ENCODE measurements around the gene PIK3R1. TPM values are rescaled to one million over a fixed set of nuclear protein-coding genes. Genes with fewer than 3 reads are reported as not detected.

The PIK3R1 gene
- total RNA-seq, 1 experiment from 2014 or later = 11.3 TPM

GRCh38 chr5:68348447-68349222 is 133.1 kb downstream of the PIK3R1 start:
- H3K23ac ChIP-seq (ENCODE audit: insufficient read length, low read depth, low read length) = no peak overlapping the region
- H2BK20ac ChIP-seq (ENCODE audit: low read depth, low read length, poor library complexity, severe bottlenecking) = no peak overlapping the region
- no peak overlapping the region for H3K27ac Mint-ChIP-seq
- peaks cover 0 to 9% (median 4%) of the 10 kb centered on the region in 3 experiments; a peak in 4 of 7 replicates for H3K36me3 Mint-ChIP-seq (ENCODE audit: insufficient read depth in 1 of 3, low read depth in 3 of 3)
- H3K4me1 ChIP-seq (ENCODE audit: insufficient read depth, low read length) = no peaks in the 10 kb centered on the region; the same call in 1 of the 2 replicates
- no peaks in the 10 kb centered on the region for H3K23me2 ChIP-seq (ENCODE audit: insufficient read length, low read depth, low read length, poor library complexity, severe bottlenecking)
- H3K27ac ChIP-seq (ENCODE audit: insufficient read length, low read depth, low read length) = no peak overlapping the region
- no peaks in the 10 kb centered on the region for H3K9me3 ChIP-seq (ENCODE audit: control insufficient read depth, low read depth, low read length)
- H3T11ph ChIP-seq (ENCODE audit: low read length) = no peak overlapping the region
- no peak overlapping the region for H3K4me2 ChIP-seq (ENCODE audit: insufficient read depth, insufficient read length, low read length)
- H4K91ac ChIP-seq (ENCODE audit: insufficient read length, low read depth, low read length) = no peak overlapping the region
- no CpG with 5 or more reads among the region's 2 CpGs for WGBS (ENCODE audit: extremely low coverage, insufficient read length, low lambda C conversion rate)
- H2AFZ ChIP-seq (ENCODE audit: low read length) = no peak overlapping the region
- no peak overlapping the region for H2BK5ac ChIP-seq (ENCODE audit: insufficient read length, low read length)
- H3K4ac ChIP-seq (ENCODE audit: low read depth, low read length) = no peak overlapping the region
- H3K56ac ChIP-seq (ENCODE audit: insufficient read length, low read depth, low read length) = no peak overlapping the region
- H3K9ac ChIP-seq (ENCODE audit: extremely low read depth, insufficient read length, low read length) = no peak overlapping the region
- DNase-seq = no peak
- H3K4me3 Mint-ChIP-seq = no peak overlapping the region
- TF ChIP-seq CTCF (conservative IDR thresholded peaks at IDR 0.05) = no peak
- no peaks in the 10 kb centered on the region for H3K79me1 ChIP-seq (ENCODE audit: insufficient read depth, low read depth, low read length, poor library complexity, severe bottlenecking)
- peaks cover 6 to 9% of the 10 kb centered on the region in 2 experiments for H3K4me1 Mint-ChIP-seq
- no peak overlapping the region for H2AK5ac ChIP-seq (ENCODE audit: insufficient read length, low read length)
- H3K27me3 ChIP-seq (ENCODE audit: insufficient read depth, low read length) = no peaks in the 10 kb centered on the region
- peaks cover 7 to 8% of the 10 kb centered on the region in 2 experiments; a peak in 3 of 5 replicates for H3K9me3 Mint-ChIP-seq
- no peak overlapping the region for H2BK12ac ChIP-seq (ENCODE audit: insufficient read length, low read depth, low read length)
- H3K27me3 Mint-ChIP-seq (ENCODE audit: low read depth) = no peaks in the 10 kb centered on the region
- H2BK15ac ChIP-seq (ENCODE audit: low read depth, low read length) = no peak overlapping the region
- no peak overlapping the region for H3K14ac ChIP-seq (ENCODE audit: insufficient read depth, low read length)
- H4K20me1 ChIP-seq (ENCODE audit: control insufficient read depth, insufficient read depth, insufficient read length) = no peaks in the 10 kb centered on the region
- H4K5ac ChIP-seq (ENCODE audit: insufficient read length, low read depth, low read length) = no peak overlapping the region
- no peak overlapping the region for H4K8ac ChIP-seq (replicated peaks; ENCODE audit: insufficient read length, low read depth, low read length)
- H3K79me2 ChIP-seq (ENCODE audit: insufficient read depth, low read length) = no peaks in the 10 kb centered on the region
- no peak overlapping the region for H2BK120ac ChIP-seq (ENCODE audit: low read depth, low read length, poor library complexity, severe bottlenecking)
- H3K18ac ChIP-seq (ENCODE audit: insufficient read length, low read depth, low read length) = no peak overlapping the region

All from H9 (cell line).